Chondrocyte (in vitro differentiated cells): Measurements from ENCODE around the gene ELOB. TPM values are rescaled to one million over a fixed set of nuclear protein-coding genes. Genes with fewer than 3 reads are reported as not detected.
A peak's percentile ranks its signal among the peaks of the same experiment; 100 is the strongest.

Source experiments
- DNase-seq: peaks from one replicate; pipeline ENCODE4 v3.0.0; 2021; ENCODE audit warnings: mixed read lengths, low spot score
- H3K27ac Mint-ChIP-seq: one replicate; pipeline ENCODE4 v1.8.0; 2021; ENCODE audit warnings: mild to moderate bottlenecking, moderate library complexity, mixed read lengths; ENCODE audit not compliant: unreplicated experiment
- H3K27me3 Mint-ChIP-seq: 2 replicates; pipeline ENCODE4 v1.8.0; 2021; ENCODE audit warnings: low read depth, mixed read lengths
- H3K36me3 Mint-ChIP-seq: 2 replicates; pipeline ENCODE4 v1.8.0; 2021; ENCODE audit warnings: low read depth, mixed read lengths
- H3K4me1 Mint-ChIP-seq: 2 replicates; pipeline ENCODE4 v1.8.0; 2021; ENCODE audit warnings: low read depth, mild to moderate bottlenecking, mixed read lengths
- H3K4me3 Mint-ChIP-seq: one replicate; pipeline ENCODE4 v1.8.0; 2021; ENCODE audit warnings: mild to moderate bottlenecking, moderate library complexity, mixed read lengths; ENCODE audit not compliant: unreplicated experiment
- H3K9me3 Mint-ChIP-seq: 2 replicates; pipeline ENCODE4 v1.8.0; 2021; ENCODE audit warnings: low read depth, mixed read lengths
- CTCF ChIP-seq: fragments of 200-600 bp; sonication (generic); IDR thresholded peaks from 2 replicates; pipeline ENCODE4 v1.5.0; 2021; ENCODE audit warnings: antibody characterized with exemption, mild to moderate bottlenecking, moderate library complexity
- total RNA-seq: library from RNA; stranded (reverse); gene quantifications from 3 replicates; pipeline ENCODE4 v1.2.1, GENCODE V29; 2021

ELOB gene
- total RNA-seq, 1 donor from 2014 or later = 205 TPM

GRCh38 chr16:2761886-2762583 lies 15.0 kb downstream of the ELOB start:
- H3K4me3 Mint-ChIP-seq = no peak overlapping the region
- no peak overlapping the region for H3K27ac Mint-ChIP-seq
- no peaks in the 10 kb centered on the region for H3K27me3 Mint-ChIP-seq
- no peaks in the 10 kb centered on the region for H3K9me3 Mint-ChIP-seq
- H3K36me3 Mint-ChIP-seq = peaks cover 90% of the 10 kb centered on the region
- peaks cover 7% of the 10 kb centered on the region for H3K4me1 Mint-ChIP-seq
- DNase-seq = peak; percentile 72
- no peak for TF ChIP-seq CTCF

GRCh38 chr16:2761472-2761871 lies 15.6 kb downstream of the ELOB start:
- Mint-ChIP-seq H3K9me3 (no peaks in the 10 kb centered on the region), H3K27ac (no peak overlapping the region), H3K36me3 (peaks cover 88% of the 10 kb centered on the region), H3K4me3 (no peak overlapping the region), H3K27me3 (no peaks in the 10 kb centered on the region), H3K4me1 (peaks cover 12% of the 10 kb centered on the region)
- DNase-seq = peak; percentile 65
- TF ChIP-seq CTCF = no peak

- Mint-ChIP-seq H3K36me3 (peaks cover 55% of the 10 kb centered on the region), H3K4me3 (no peak overlapping the region)
Measured at GRCh38 chr16:2757344-2757743, 19.7 kb downstream of the ELOB start.

GRCh38 chr16:2756288-2757015 lies 20.6 kb downstream of the ELOB start:
- Mint-ChIP-seq H3K36me3 (peaks cover 46% of the 10 kb centered on the region), H3K4me3 (no peak overlapping the region), H3K27ac (peak overlapping the region; percentile 60), H3K9me3 (no peaks in the 10 kb centered on the region), H3K27me3 (no peaks in the 10 kb centered on the region), H3K4me1 (peaks cover 45% of the 10 kb centered on the region)
- no peak for TF ChIP-seq CTCF
- no peak for DNase-seq

More at GRCh38 chr16:2757344-2757743, 19.7 kb downstream of the ELOB start:
- peaks cover 38% of the 10 kb centered on the region for H3K4me1 Mint-ChIP-seq
- no peak for TF ChIP-seq CTCF
- DNase-seq = no peak
- H3K27ac Mint-ChIP-seq = peak overlapping the region; percentile 60
- H3K27me3 Mint-ChIP-seq = no peaks in the 10 kb centered on the region
- no peaks in the 10 kb centered on the region for H3K9me3 Mint-ChIP-seq

GRCh38 chr16:2755158-2755557 lies 21.9 kb downstream of the ELOB start:
- Mint-ChIP-seq H3K9me3 (no peaks in the 10 kb centered on the region), H3K27me3 (no peaks in the 10 kb centered on the region), H3K36me3 (peaks cover 34% of the 10 kb centered on the region), H3K4me1 (peaks cover 53% of the 10 kb centered on the region), H3K4me3 (peak overlapping the region; percentile 92), H3K27ac (peak overlapping the region; percentile 89)
- DNase-seq = no peak
- TF ChIP-seq CTCF = no peak
